Astrocyte (in vitro differentiated cells and primary cell): ENCODE data around the gene TYR. TPM values are rescaled to one million over a fixed set of nuclear protein-coding genes. Genes with fewer than 3 reads are reported as not detected.
"Not testable (repeated sequence)": the region's sequence is repeated elsewhere in the genome, so short reads cannot be mapped to it uniquely, and the experiment has no call there.

Source experiments
- DNase-seq: peaks from one replicate; pipeline ENCODE4 v3.0.0-alpha.2; 2010; ENCODE audit warnings: low read depth
- FAIRE-seq: peaks from 2 replicates; lab custom pipeline; 2011; peaks lifted over from hg19 to GRCh38; lab: Jason Lieb, UNC
- H2AFZ ChIP-seq: 2 replicates; pipeline ENCODE4 v1.6.0; 2012; ENCODE audit warnings: low read depth, low read length, inconsistent platforms
- H3K27ac ChIP-seq: 2 replicates; pipeline ENCODE4 v1.5.1; 2011; ENCODE audit warnings: low read depth, low read length, inconsistent platforms
- H3K27me3 ChIP-seq: 2 replicates; pipeline ENCODE4 v1.6.0; 2011; ENCODE audit warnings: low read length, inconsistent platforms; ENCODE audit not compliant: insufficient read depth
- H3K36me3 ChIP-seq: 2 replicates; pipeline ENCODE4 v1.5.1; 2011; ENCODE audit warnings: low read length, inconsistent platforms; ENCODE audit not compliant: insufficient read depth
- H3K4me1 ChIP-seq: 2 replicates; pipeline ENCODE4 v1.5.1; 2011; ENCODE audit warnings: low read length, inconsistent platforms; ENCODE audit not compliant: insufficient read depth
- H3K4me2 ChIP-seq: 2 replicates; pipeline ENCODE4 v1.6.0; 2012; ENCODE audit warnings: low read length, inconsistent platforms
- H3K4me3 ChIP-seq: 2 replicates; pipeline ENCODE4 v1.5.1; 2011; ENCODE audit warnings: low read depth, mild to moderate bottlenecking, low read length, inconsistent platforms; ENCODE audit not compliant: insufficient read depth
- H3K79me2 ChIP-seq: 2 replicates; pipeline ENCODE4 v1.6.0; 2012; ENCODE audit warnings: mild to moderate bottlenecking, low read length, inconsistent platforms; ENCODE audit not compliant: insufficient read depth
- H3K9ac ChIP-seq: 2 replicates; pipeline ENCODE4 v1.6.0; 2012; ENCODE audit warnings: mild to moderate bottlenecking, low read length, inconsistent platforms
- H3K9me3 ChIP-seq: 2 replicates; pipeline ENCODE4 v1.5.1; 2012; ENCODE audit warnings: low read depth, mild to moderate bottlenecking, low read length, inconsistent platforms; ENCODE audit not compliant: insufficient read depth
- H4K20me1 ChIP-seq: 2 replicates; pipeline ENCODE4 v1.6.0; 2012; ENCODE audit warnings: low read length, inconsistent platforms; ENCODE audit not compliant: insufficient read depth
- H3K27ac Mint-ChIP-seq: one replicate; pipeline ENCODE4 v1.8.0; 2021; ENCODE audit warnings: mild to moderate bottlenecking, mixed read lengths; ENCODE audit not compliant: unreplicated experiment
- H3K27me3 Mint-ChIP-seq: one replicate; pipeline ENCODE4 v1.8.0; 2021; ENCODE audit warnings: low read depth, mixed read lengths; ENCODE audit not compliant: unreplicated experiment
- H3K36me3 Mint-ChIP-seq: one replicate; pipeline ENCODE4 v1.8.0; 2021; ENCODE audit warnings: low read depth, mixed read lengths; ENCODE audit not compliant: unreplicated experiment
- H3K4me1 Mint-ChIP-seq: one replicate; pipeline ENCODE4 v1.8.0; 2021; ENCODE audit warnings: low read depth, mixed read lengths; ENCODE audit not compliant: unreplicated experiment
- H3K4me3 Mint-ChIP-seq: one replicate; pipeline ENCODE4 v1.8.0; 2021; ENCODE audit warnings: mild to moderate bottlenecking, moderate library complexity, mixed read lengths; ENCODE audit not compliant: unreplicated experiment
- H3K9me3 Mint-ChIP-seq: one replicate; pipeline ENCODE4 v1.8.0; 2021; ENCODE audit warnings: mild to moderate bottlenecking, mixed read lengths; ENCODE audit not compliant: unreplicated experiment
- EZH2 ChIP-seq: IDR thresholded peaks from 2 replicates; pipeline ENCODE4 v1.6.1; 2012; ENCODE audit warnings: mild to moderate bottlenecking, low read length, inconsistent platforms; ENCODE audit not compliant: insufficient read depth
- total RNA-seq: library from RNA; stranded (reverse); gene quantifications from 2 replicates; pipeline ENCODE4 v1.2.1, GENCODE V29; 2021
- TF ChIP-seq, protein P1 (sequence below): IDR thresholded peaks from 2 replicates; pipeline ENCODE4 v1.5.1; 2011; ENCODE audit warnings: low read depth, mild to moderate bottlenecking, inconsistent platforms, low read length, moderate library complexity; ENCODE audit not compliant: insufficient read depth

The TYR gene
- total RNA-seq, 1 donor from 2014 or later: not detected

DNA sequence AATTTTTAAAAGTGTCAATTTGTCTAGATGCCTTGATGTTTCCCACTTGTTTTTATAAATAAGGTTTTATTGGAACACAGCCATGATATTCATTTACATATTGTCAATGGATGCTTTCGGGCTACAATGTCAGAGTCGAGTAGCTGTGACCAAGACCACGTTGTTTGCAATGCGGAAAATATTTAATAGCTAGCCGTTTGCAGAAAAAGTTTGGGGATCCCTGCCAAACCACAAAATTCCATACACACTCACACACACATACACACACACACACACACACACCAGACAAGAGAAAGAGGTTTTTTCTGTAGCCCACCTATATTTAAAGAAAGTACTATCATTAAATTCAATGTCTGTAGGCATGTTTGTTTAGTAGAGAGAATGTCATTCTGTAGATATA is 58.3 kb downstream of the TYR start:
- DNase-seq (peak; percentile 57), FAIRE-seq (no peak)
- H3K9me3 Mint-ChIP-seq: peaks cover 2% of the 10 kb centered on the region
- no peak overlapping the region for H3K27ac Mint-ChIP-seq
- Histone ChIP-seq H4K20me1 (no peaks in the 10 kb centered on the region), H3K9ac (no peak overlapping the region), H3K79me2 (no peaks in the 10 kb centered on the region), H3K27me3 (no peaks in the 10 kb centered on the region), H3K4me1 (no peaks in the 10 kb centered on the region), H3K4me2 (no peak overlapping the region), H3K4me3 (no peak overlapping the region), H3K9me3 (no peaks in the 10 kb centered on the region), H3K36me3 (no peaks in the 10 kb centered on the region), H3K27ac (no peak overlapping the region), H2AFZ (no peak overlapping the region)
- H3K27me3 Mint-ChIP-seq: peaks cover 1% of the 10 kb centered on the region
- no peak overlapping the region for H3K4me3 Mint-ChIP-seq
- no peaks in the 10 kb centered on the region for H3K4me1 Mint-ChIP-seq
- TF ChIP-seq, protein P1, sequence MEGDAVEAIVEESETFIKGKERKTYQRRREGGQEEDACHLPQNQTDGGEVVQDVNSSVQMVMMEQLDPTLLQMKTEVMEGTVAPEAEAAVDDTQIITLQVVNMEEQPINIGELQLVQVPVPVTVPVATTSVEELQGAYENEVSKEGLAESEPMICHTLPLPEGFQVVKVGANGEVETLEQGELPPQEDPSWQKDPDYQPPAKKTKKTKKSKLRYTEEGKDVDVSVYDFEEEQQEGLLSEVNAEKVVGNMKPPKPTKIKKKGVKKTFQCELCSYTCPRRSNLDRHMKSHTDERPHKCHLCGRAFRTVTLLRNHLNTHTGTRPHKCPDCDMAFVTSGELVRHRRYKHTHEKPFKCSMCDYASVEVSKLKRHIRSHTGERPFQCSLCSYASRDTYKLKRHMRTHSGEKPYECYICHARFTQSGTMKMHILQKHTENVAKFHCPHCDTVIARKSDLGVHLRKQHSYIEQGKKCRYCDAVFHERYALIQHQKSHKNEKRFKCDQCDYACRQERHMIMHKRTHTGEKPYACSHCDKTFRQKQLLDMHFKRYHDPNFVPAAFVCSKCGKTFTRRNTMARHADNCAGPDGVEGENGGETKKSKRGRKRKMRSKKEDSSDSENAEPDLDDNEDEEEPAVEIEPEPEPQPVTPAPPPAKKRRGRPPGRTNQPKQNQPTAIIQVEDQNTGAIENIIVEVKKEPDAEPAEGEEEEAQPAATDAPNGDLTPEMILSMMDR: no peak
- no peak for TF ChIP-seq EZH2
- H3K36me3 Mint-ChIP-seq: no peaks in the 10 kb centered on the region

DNA sequence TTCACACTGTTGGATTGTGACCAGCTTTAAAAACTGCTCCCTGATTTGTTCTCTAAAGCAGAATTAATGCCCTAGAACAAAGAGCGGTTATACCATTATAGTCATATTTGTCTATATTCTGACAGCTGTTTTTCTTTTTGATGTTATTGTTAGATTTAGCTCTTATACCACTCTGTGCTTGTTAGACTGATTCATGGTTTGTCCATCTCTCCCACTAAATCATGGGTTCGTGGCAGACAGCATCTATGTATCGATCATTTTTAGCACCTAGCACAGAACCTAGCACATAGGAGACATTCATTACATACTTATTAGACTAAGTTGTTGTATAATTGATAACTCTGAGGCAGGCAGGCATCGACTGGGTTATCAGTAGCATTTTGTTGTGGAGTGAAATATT is 69.3 kb downstream of the TYR start:
- not testable (repeated sequence) for H2AFZ ChIP-seq, DNase-seq, H3K4me1 ChIP-seq, H3K4me3 ChIP-seq, H4K20me1 ChIP-seq, H3K27ac Mint-ChIP-seq, FAIRE-seq, H3K27me3 Mint-ChIP-seq, H3K27me3 ChIP-seq, H3K9me3 Mint-ChIP-seq, H3K79me2 ChIP-seq, H3K4me2 ChIP-seq, H3K9ac ChIP-seq, H3K4me1 Mint-ChIP-seq, H3K9me3 ChIP-seq, H3K27ac ChIP-seq, H3K36me3 Mint-ChIP-seq, H3K4me3 Mint-ChIP-seq, H3K36me3 ChIP-seq

DNA sequence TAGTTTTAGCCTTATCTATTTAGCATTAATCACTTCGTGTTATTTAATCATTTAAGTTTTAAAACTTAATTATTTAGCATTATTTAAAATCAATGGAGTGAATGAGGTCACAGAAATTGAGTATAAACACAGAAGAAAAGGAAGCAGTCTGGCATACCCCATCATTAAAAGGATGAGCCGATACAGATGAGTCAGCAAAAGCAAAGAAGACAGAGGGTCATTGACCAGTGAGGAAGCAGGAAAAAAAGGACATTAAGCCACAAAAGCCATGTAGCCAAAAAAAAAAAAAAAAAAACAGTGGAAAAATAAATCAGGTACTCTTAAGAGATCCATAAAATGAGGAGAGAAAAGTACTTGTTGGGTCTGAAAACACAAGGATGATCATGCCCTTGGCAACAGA is 71.5 kb downstream of the TYR start:
- H3K27ac Mint-ChIP-seq: no peak overlapping the region
- no peak for DNase-seq
- no peak for FAIRE-seq
- TF ChIP-seq EZH2: no peak
- TF ChIP-seq, protein P1: no peak
- Histone ChIP-seq H3K4me3 (no peak overlapping the region), H3K9me3 (no peaks in the 10 kb centered on the region), H3K9ac (no peak overlapping the region), H3K36me3 (no peaks in the 10 kb centered on the region), H2AFZ (no peak overlapping the region), H3K79me2 (no peaks in the 10 kb centered on the region), H3K4me1 (no peaks in the 10 kb centered on the region), H3K27me3 (no peaks in the 10 kb centered on the region), H4K20me1 (no peaks in the 10 kb centered on the region), H3K4me2 (no peak overlapping the region), H3K27ac (no peak overlapping the region)
- peaks cover 3% of the 10 kb centered on the region for H3K4me1 Mint-ChIP-seq
- H3K4me3 Mint-ChIP-seq: no peak overlapping the region
- H3K36me3 Mint-ChIP-seq: no peaks in the 10 kb centered on the region
- H3K27me3 Mint-ChIP-seq: peaks cover 2% of the 10 kb centered on the region
- no peaks in the 10 kb centered on the region for H3K9me3 Mint-ChIP-seq

DNA sequence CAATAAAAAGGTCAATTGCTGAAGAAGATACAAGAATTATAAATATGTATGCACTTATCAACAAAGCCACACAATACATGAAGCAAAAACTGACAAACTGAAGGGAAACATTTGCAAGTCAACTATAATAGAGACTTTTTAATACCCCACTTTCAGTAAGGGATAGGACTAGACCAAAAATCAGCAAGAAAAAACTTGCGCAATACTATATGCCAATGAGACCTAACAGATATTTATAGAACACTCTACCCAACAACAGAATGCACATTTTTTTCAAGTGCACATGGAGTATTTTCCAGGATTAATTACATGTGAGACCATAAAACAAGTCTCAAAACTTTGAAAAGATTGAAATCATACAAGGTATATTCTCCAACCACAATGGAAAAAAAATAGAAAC is 83.8 kb downstream of the TYR start:
- H3K27me3 ChIP-seq, H3K36me3 ChIP-seq, H3K4me2 ChIP-seq, H3K79me2 ChIP-seq, H3K4me1 Mint-ChIP-seq, H3K4me1 ChIP-seq, H3K27me3 Mint-ChIP-seq, H3K9ac ChIP-seq, H4K20me1 ChIP-seq, FAIRE-seq, H3K36me3 Mint-ChIP-seq, H3K27ac Mint-ChIP-seq, H2AFZ ChIP-seq, H3K9me3 ChIP-seq, H3K4me3 ChIP-seq, H3K27ac ChIP-seq, H3K9me3 Mint-ChIP-seq, DNase-seq, H3K4me3 Mint-ChIP-seq: not testable (repeated sequence)
